Measurements from ENCODE around the gene UBE2E2. TPM values are rescaled to one million over a fixed set of nuclear protein-coding genes. Genes with fewer than 3 reads are reported as not detected.

UBE2E2 gene
- total RNA-seq, 2 donors from 2014 or later, result 6.4 to 9.6 TPM

GRCh38 chr3:23288286-23288685, 85.2 kb downstream of the UBE2E2 start:
- peaks cover 10% of the 10 kb centered on the region for H3K36me3 Mint-ChIP-seq
- no peak overlapping the region for H3K4me3 Mint-ChIP-seq
- H3K9me3 Mint-ChIP-seq, result peaks cover 6% of the 10 kb centered on the region
- DNase-seq (ENCODE audit: low spot score) (no peak), ATAC-seq (no peak)
- H3K27ac Mint-ChIP-seq, result no peak overlapping the region
- no peaks in the 10 kb centered on the region for H3K4me1 Mint-ChIP-seq (ENCODE audit: low read depth in 2 of 2)
- H3K27me3 Mint-ChIP-seq, result peaks cover 0 to 5% of the 10 kb centered on the region in 2 donors

GRCh38 chr3:23288715-23289114, 85.6 kb downstream of the UBE2E2 start:
- no peak overlapping the region for H3K27ac Mint-ChIP-seq
- peaks cover 6% of the 10 kb centered on the region for H3K9me3 Mint-ChIP-seq
- H3K4me3 Mint-ChIP-seq, result no peak overlapping the region
- H3K36me3 Mint-ChIP-seq, result peaks cover 10% of the 10 kb centered on the region
- no peak for ATAC-seq
- peaks cover 0 to 5% of the 10 kb centered on the region in 2 donors for H3K27me3 Mint-ChIP-seq
- no peak for DNase-seq (ENCODE audit: low spot score)
- H3K4me1 Mint-ChIP-seq (ENCODE audit: low read depth in 2 of 2), result no peaks in the 10 kb centered on the region

GRCh38 chr3:23292432-23292831, 89.3 kb downstream of the UBE2E2 start:
- no peaks in the 10 kb centered on the region for H3K4me1 Mint-ChIP-seq (ENCODE audit: low read depth in 2 of 2)
- H3K36me3 Mint-ChIP-seq, result peaks cover 7% of the 10 kb centered on the region
- peaks cover 4% of the 10 kb centered on the region for H3K9me3 Mint-ChIP-seq
- H3K27me3 Mint-ChIP-seq, result peaks cover 0 to 5% of the 10 kb centered on the region in 2 donors
- ATAC-seq (no peak), DNase-seq (ENCODE audit: low spot score) (no peak)
- H3K27ac Mint-ChIP-seq, result no peak overlapping the region
- H3K4me3 Mint-ChIP-seq, result no peak overlapping the region

- Mint-ChIP-seq H3K4me1 (ENCODE audit: low read depth in 2 of 2) (no peaks in the 10 kb centered on the region), H3K27me3 (no peaks in the 10 kb centered on the region), H3K36me3 (no peaks in the 10 kb centered on the region), H3K9me3 (peaks cover 5% of the 10 kb centered on the region), H3K4me3 (no peak overlapping the region), H3K27ac (no peak overlapping the region)
- no peak for DNase-seq (ENCODE audit: low spot score)
- no peak for ATAC-seq
These were observed 91.8 kb downstream of the UBE2E2 start for GRCh38 chr3:23294770-23295387.

GRCh38 chr3:23301819-23302218, 98.7 kb downstream of the UBE2E2 start:
- Mint-ChIP-seq H3K27me3 (peaks cover 0 to 5% of the 10 kb centered on the region in 2 donors), H3K27ac (no peak overlapping the region), H3K9me3 (peaks cover 5% of the 10 kb centered on the region), H3K36me3 (peaks cover 5% of the 10 kb centered on the region), H3K4me3 (no peak overlapping the region), H3K4me1 (ENCODE audit: low read depth in 2 of 2) (no peaks in the 10 kb centered on the region)
- no peak for DNase-seq (ENCODE audit: low spot score)
- no peak for ATAC-seq

- Mint-ChIP-seq H3K4me3 (no peak overlapping the region), H3K27ac (no peak overlapping the region), H3K4me1 (ENCODE audit: low read depth in 2 of 2) (no peaks in the 10 kb centered on the region), H3K27me3 (peaks cover 0 to 5% of the 10 kb centered on the region in 2 donors), H3K36me3 (peaks cover 5% of the 10 kb centered on the region), H3K9me3 (peaks cover 5% of the 10 kb centered on the region)
- ATAC-seq (no peak), DNase-seq (ENCODE audit: low spot score) (no peak)
These were observed 99.1 kb downstream of the UBE2E2 start for GRCh38 chr3:23302271-23302670.

- DNase-seq (ENCODE audit: low spot score) (no peak), ATAC-seq (no peak)
- H3K36me3 Mint-ChIP-seq, result peaks cover 5% of the 10 kb centered on the region
- peaks cover 5% of the 10 kb centered on the region for H3K9me3 Mint-ChIP-seq
- H3K27ac Mint-ChIP-seq, result no peak overlapping the region
- H3K4me1 Mint-ChIP-seq (ENCODE audit: low read depth in 2 of 2), result no peaks in the 10 kb centered on the region
- H3K4me3 Mint-ChIP-seq, result no peak overlapping the region
- peaks cover 0 to 5% of the 10 kb centered on the region in 2 donors for H3K27me3 Mint-ChIP-seq
These were observed 100.6 kb downstream of the UBE2E2 start for GRCh38 chr3:23303601-23304217.

- Mint-ChIP-seq H3K4me1 (ENCODE audit: low read depth in 2 of 2) (no peaks in the 10 kb centered on the region), H3K27ac (no peak overlapping the region), H3K4me3 (no peak overlapping the region), H3K9me3 (peaks cover under 1% of the 10 kb centered on the region), H3K27me3 (peaks cover 0 to 5% of the 10 kb centered on the region in 2 donors), H3K36me3 (peaks cover 5% of the 10 kb centered on the region)
- ATAC-seq (no peak), DNase-seq (ENCODE audit: low spot score) (no peak)
These were observed 101.3 kb downstream of the UBE2E2 start for GRCh38 chr3:23304424-23304823.

- Mint-ChIP-seq H3K27me3 (peaks cover 3 to 6% of the 10 kb centered on the region in 2 donors), H3K4me3 (no peak overlapping the region), H3K36me3 (peaks cover 4% of the 10 kb centered on the region), H3K27ac (no peak overlapping the region), H3K9me3 (no peaks in the 10 kb centered on the region), H3K4me1 (ENCODE audit: low read depth in 2 of 2) (no peaks in the 10 kb centered on the region)
- no peak for DNase-seq (ENCODE audit: low spot score)
- no peak for ATAC-seq
These were observed 106.0 kb downstream of the UBE2E2 start for GRCh38 chr3:23308986-23309625.

- Mint-ChIP-seq H3K9me3 (peaks cover 6% of the 10 kb centered on the region), H3K27ac (no peak overlapping the region), H3K4me3 (no peak overlapping the region), H3K4me1 (ENCODE audit: low read depth in 2 of 2) (no peaks in the 10 kb centered on the region), H3K36me3 (peaks cover 4% of the 10 kb centered on the region), H3K27me3 (peaks cover 6% of the 10 kb centered on the region in 2 donors)
- ATAC-seq, result no peak
- no peak for DNase-seq (ENCODE audit: low spot score)
These were observed 109.7 kb downstream of the UBE2E2 start for GRCh38 chr3:23312866-23313265.

GRCh38 chr3:23314981-23315762, 112.0 kb downstream of the UBE2E2 start:
- H3K4me1 Mint-ChIP-seq (ENCODE audit: low read depth in 2 of 2), result peaks cover 0 to 4% of the 10 kb centered on the region in 2 donors
- ATAC-seq, result no peak
- H3K27ac Mint-ChIP-seq, result no peak overlapping the region
- peaks cover 6% of the 10 kb centered on the region in 2 donors for H3K27me3 Mint-ChIP-seq
- peaks cover 6% of the 10 kb centered on the region for H3K9me3 Mint-ChIP-seq
- H3K4me3 Mint-ChIP-seq, result no peak overlapping the region
- H3K36me3 Mint-ChIP-seq, result peaks cover 4% of the 10 kb centered on the region
- no peak for DNase-seq (ENCODE audit: low spot score)

GRCh38 chr3:23316924-23317323, 113.8 kb downstream of the UBE2E2 start:
- no peak overlapping the region for H3K4me3 Mint-ChIP-seq
- DNase-seq (ENCODE audit: low spot score), result no peak
- ATAC-seq, result no peak

GRCh38 chr3:23319366-23320312, 116.5 kb downstream of the UBE2E2 start:
- peaks cover 0 to 2% of the 10 kb centered on the region in 2 donors for H3K27me3 Mint-ChIP-seq
- no peak for DNase-seq (ENCODE audit: low spot score)
- H3K36me3 Mint-ChIP-seq, result no peaks in the 10 kb centered on the region
- no peak for ATAC-seq
- peaks cover 5 to 8% of the 10 kb centered on the region in 2 donors for H3K4me1 Mint-ChIP-seq (ENCODE audit: low read depth in 2 of 2)
- H3K9me3 Mint-ChIP-seq, result peaks cover 6% of the 10 kb centered on the region
- no peak overlapping the region for H3K27ac Mint-ChIP-seq
- H3K4me3 Mint-ChIP-seq, result no peak overlapping the region

More at GRCh38 chr3:23316924-23317323, 113.8 kb downstream of the UBE2E2 start:
- H3K9me3 Mint-ChIP-seq, result peaks cover 6% of the 10 kb centered on the region
- peaks cover 0 to 4% of the 10 kb centered on the region in 2 donors for H3K4me1 Mint-ChIP-seq (ENCODE audit: low read depth in 2 of 2)
- H3K27me3 Mint-ChIP-seq, result peaks cover 6% of the 10 kb centered on the region in 2 donors
- peaks cover 4% of the 10 kb centered on the region for H3K36me3 Mint-ChIP-seq
- H3K27ac Mint-ChIP-seq, result no peak overlapping the region

Data from natural killer cell treated with Interleukin-12 subunit alpha and Interleukin-12 subunit beta and Interleukin-15 and Interleukin-18, amount 100 ng/mL, for 72 hours (primary cell).